HEK293 (cell line): Measurements from ENCODE around the gene PDSS2.

Experiments used
- EGR2 ChIP-seq: fragments of 450-650 bp; formaldehyde crosslinking; IDR thresholded peaks from 2 replicates; pipeline ENCODE4 v1.5.1; 2016; ENCODE audit warnings: low read depth, missing biosample characterization, missing genetic modification characterization
- GLIS1 ChIP-seq: fragments of 450-650 bp; formaldehyde crosslinking; IDR thresholded peaks from 2 replicates; pipeline ENCODE4 v1.5.1; 2016; ENCODE audit warnings: missing biosample characterization, missing genetic modification characterization
- GLIS2 ChIP-seq: fragments of 450-650 bp; formaldehyde crosslinking; IDR thresholded peaks from 2 replicates; pipeline ENCODE4 v1.5.1; 2016; ENCODE audit warnings: missing biosample characterization, missing genetic modification characterization
- HOXA7 ChIP-seq: sonication (generic); formaldehyde crosslinking; IDR thresholded peaks from 2 replicates; pipeline ENCODE4 v1.8.1; 2022; ENCODE audit warnings: missing genetic modification reagents, borderline replicate concordance
- HOXD13 ChIP-seq: sonication (generic); formaldehyde crosslinking; IDR thresholded peaks from 2 replicates; pipeline ENCODE4 v1.8.0; 2022; ENCODE audit warnings: missing genetic modification reagents, borderline replicate concordance
- KLF10 ChIP-seq: fragments of 450-650 bp; IDR thresholded peaks from 2 replicates; pipeline ENCODE4 v1.5.1; 2018; ENCODE audit warnings: missing biosample characterization, mild to moderate bottlenecking, missing genetic modification characterization
- KLF16 ChIP-seq: fragments of 450-650 bp; formaldehyde crosslinking; IDR thresholded peaks from 2 replicates; pipeline ENCODE4 v1.5.1; 2017; ENCODE audit warnings: missing biosample characterization, missing genetic modification characterization
- MZF1 ChIP-seq: fragments of 450-650 bp; formaldehyde crosslinking; IDR thresholded peaks from 2 replicates; pipeline ENCODE4 v1.5.1; 2017; ENCODE audit warnings: missing biosample characterization, missing genetic modification characterization, borderline replicate concordance
- SP2 ChIP-seq: fragments of 450-650 bp; formaldehyde crosslinking; IDR thresholded peaks from 2 replicates; pipeline ENCODE4 v1.5.1; 2016; ENCODE audit warnings: missing biosample characterization, missing genetic modification characterization
- SP3 ChIP-seq: fragments of 450-650 bp; formaldehyde crosslinking; IDR thresholded peaks from 2 replicates; pipeline ENCODE4 v1.5.1; 2016; ENCODE audit warnings: missing biosample characterization, missing genetic modification characterization
- SP7 ChIP-seq: fragments of 450-650 bp; formaldehyde crosslinking; IDR thresholded peaks from 2 replicates; pipeline ENCODE4 v1.5.1; 2016; ENCODE audit warnings: missing biosample characterization, missing genetic modification characterization
- ZBTB20 ChIP-seq: fragments of 450-650 bp; formaldehyde crosslinking; IDR thresholded peaks from 2 replicates; pipeline ENCODE4 v1.5.1; 2016; ENCODE audit warnings: missing biosample characterization, missing genetic modification characterization
- ZBTB8A ChIP-seq: fragments of 450-650 bp; formaldehyde crosslinking; IDR thresholded peaks from 2 replicates; pipeline ENCODE4 v1.5.1; 2016; ENCODE audit warnings: missing biosample characterization, missing genetic modification characterization
- ZIC2 ChIP-seq: fragments of 450-650 bp; formaldehyde crosslinking; IDR thresholded peaks from 2 replicates; pipeline ENCODE4 v1.5.1; 2016; ENCODE audit warnings: missing biosample characterization, missing genetic modification characterization
- ZNF302 ChIP-seq: fragments of 450-650 bp; formaldehyde crosslinking; IDR thresholded peaks from 2 replicates; pipeline ENCODE4 v1.5.1; 2016; ENCODE audit warnings: missing biosample characterization, missing genetic modification characterization, low read depth
- ZNF335 ChIP-seq: fragments of 450-650 bp; formaldehyde crosslinking; conservative IDR thresholded peaks from 2 replicates; pipeline ENCODE4 v1.5.1; 2016; ENCODE audit warnings: missing biosample characterization, missing genetic modification characterization
- ZNF341 ChIP-seq: fragments of 450-650 bp; formaldehyde crosslinking; IDR thresholded peaks from 2 replicates; pipeline ENCODE4; 2016; ENCODE audit warnings: low read depth, missing biosample characterization, missing genetic modification characterization
- ZNF433 ChIP-seq: fragments of 450-650 bp; formaldehyde crosslinking; IDR thresholded peaks from 2 replicates; pipeline ENCODE4 v1.5.1; 2016; ENCODE audit warnings: missing biosample characterization, missing genetic modification characterization, low read depth
- ZNF529 ChIP-seq: fragments of 450-650 bp; formaldehyde crosslinking; IDR thresholded peaks from 2 replicates; pipeline ENCODE4 v1.5.1; 2017; ENCODE audit warnings: missing genetic modification characterization, missing biosample characterization; ENCODE audit not compliant: insufficient replicate concordance
- ZNF561 ChIP-seq: fragments of 450-650 bp; IDR thresholded peaks from 2 replicates; pipeline ENCODE4 v1.5.1; 2018; ENCODE audit warnings: missing biosample characterization, missing genetic modification characterization, borderline replicate concordance
- ZNF585B ChIP-seq: fragments of 450-650 bp; formaldehyde crosslinking; IDR thresholded peaks from 2 replicates; pipeline ENCODE4 v1.5.1; 2016; ENCODE audit warnings: missing biosample characterization, missing genetic modification characterization
- ZNF777 ChIP-seq: fragments of 450-650 bp; formaldehyde crosslinking; IDR thresholded peaks from 2 replicates; pipeline ENCODE4 v1.5.1; 2017; ENCODE audit warnings: missing biosample characterization, missing genetic modification characterization, borderline replicate concordance
- ZNF792 ChIP-seq: fragments of 450-650 bp; formaldehyde crosslinking; IDR thresholded peaks from 2 replicates; pipeline ENCODE4 v1.5.1; 2016; ENCODE audit warnings: missing biosample characterization, missing genetic modification characterization
- ZNF843 ChIP-seq: fragments of 450-650 bp; formaldehyde crosslinking; IDR thresholded peaks from 2 replicates; pipeline ENCODE4 v1.5.1; 2016; ENCODE audit warnings: missing biosample characterization, missing genetic modification characterization
- ZXDB ChIP-seq: fragments of 450-650 bp; formaldehyde crosslinking; IDR thresholded peaks from 2 replicates; pipeline ENCODE4 v1.5.1; 2016; ENCODE audit warnings: missing biosample characterization, missing genetic modification characterization
- TF ChIP-seq, protein P1 (sequence below): fragments of 450-650 bp; formaldehyde crosslinking; IDR thresholded peaks from 2 replicates; pipeline ENCODE4 v1.5.1; 2016; ENCODE audit warnings: missing biosample characterization, missing genetic modification characterization
- TF ChIP-seq, protein P2 (sequence below): fragments of 450-650 bp; formaldehyde crosslinking; IDR thresholded peaks from 2 replicates; pipeline ENCODE4 v1.5.1; 2016; ENCODE audit warnings: missing biosample characterization, missing genetic modification characterization
- TF ChIP-seq, protein P3 (sequence below): fragments of 450-650 bp; formaldehyde crosslinking; IDR thresholded peaks from 2 replicates; pipeline ENCODE4 v1.5.1; 2016; ENCODE audit warnings: missing biosample characterization, missing genetic modification characterization
- TF ChIP-seq, protein P4 (sequence below): fragments of 450-650 bp; formaldehyde crosslinking; IDR thresholded peaks from 2 replicates; pipeline ENCODE4 v1.5.1; 2017; ENCODE audit warnings: missing biosample characterization, missing genetic modification characterization
- TF ChIP-seq, protein P5 (sequence below): fragments of 450-650 bp; formaldehyde crosslinking; optimal IDR thresholded peaks from 2 replicates; pipeline ENCODE3; 2016; ENCODE audit warnings: missing biosample characterization, mild to moderate bottlenecking, missing genetic modification characterization
- TF ChIP-seq, protein P6 (sequence below): fragments of 450-650 bp; formaldehyde crosslinking; IDR thresholded peaks from 2 replicates; pipeline ENCODE4 v1.5.1; 2017; ENCODE audit warnings: missing biosample characterization, missing genetic modification characterization

The PDSS2 gene

DNA sequence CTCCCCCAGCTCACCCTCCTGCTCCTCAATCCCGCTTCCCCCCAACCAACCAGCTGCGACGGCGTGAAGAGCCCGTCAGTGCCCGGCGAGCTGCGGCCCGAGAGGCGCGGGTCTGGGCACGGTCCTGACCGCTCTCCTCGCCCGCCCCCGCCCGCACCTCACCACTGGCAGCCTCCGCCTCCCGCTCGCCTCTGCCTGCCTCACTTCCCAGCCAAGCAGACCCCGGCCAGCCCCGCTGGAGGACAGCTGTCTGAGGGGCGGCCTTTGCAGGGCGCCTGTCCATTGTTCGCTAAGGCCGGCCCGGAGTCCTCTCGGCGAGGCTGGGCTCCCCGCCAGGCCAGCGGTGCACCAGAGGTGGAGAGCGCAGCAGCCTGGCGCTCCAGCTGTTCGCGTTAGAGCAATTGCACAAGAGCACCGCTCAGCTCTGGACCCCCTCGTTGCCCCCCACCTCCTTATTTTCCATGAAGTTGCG is 31.8 kb upstream of the PDSS2 start (continued):
- TF ChIP-seq, protein P1, sequence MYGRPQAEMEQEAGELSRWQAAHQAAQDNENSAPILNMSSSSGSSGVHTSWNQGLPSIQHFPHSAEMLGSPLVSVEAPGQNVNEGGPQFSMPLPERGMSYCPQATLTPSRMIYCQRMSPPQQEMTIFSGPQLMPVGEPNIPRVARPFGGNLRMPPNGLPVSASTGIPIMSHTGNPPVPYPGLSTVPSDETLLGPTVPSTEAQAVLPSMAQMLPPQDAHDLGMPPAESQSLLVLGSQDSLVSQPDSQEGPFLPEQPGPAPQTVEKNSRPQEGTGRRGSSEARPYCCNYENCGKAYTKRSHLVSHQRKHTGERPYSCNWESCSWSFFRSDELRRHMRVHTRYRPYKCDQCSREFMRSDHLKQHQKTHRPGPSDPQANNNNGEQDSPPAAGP (tag by site-specific recombination), result no peak
- peak; percentile 93 for TF ChIP-seq ZIC2
- TF ChIP-seq ZNF792 (tag by site-specific recombination), result peak; percentile 54; the same call in 1 of the 2 replicates
- TF ChIP-seq, protein P2, sequence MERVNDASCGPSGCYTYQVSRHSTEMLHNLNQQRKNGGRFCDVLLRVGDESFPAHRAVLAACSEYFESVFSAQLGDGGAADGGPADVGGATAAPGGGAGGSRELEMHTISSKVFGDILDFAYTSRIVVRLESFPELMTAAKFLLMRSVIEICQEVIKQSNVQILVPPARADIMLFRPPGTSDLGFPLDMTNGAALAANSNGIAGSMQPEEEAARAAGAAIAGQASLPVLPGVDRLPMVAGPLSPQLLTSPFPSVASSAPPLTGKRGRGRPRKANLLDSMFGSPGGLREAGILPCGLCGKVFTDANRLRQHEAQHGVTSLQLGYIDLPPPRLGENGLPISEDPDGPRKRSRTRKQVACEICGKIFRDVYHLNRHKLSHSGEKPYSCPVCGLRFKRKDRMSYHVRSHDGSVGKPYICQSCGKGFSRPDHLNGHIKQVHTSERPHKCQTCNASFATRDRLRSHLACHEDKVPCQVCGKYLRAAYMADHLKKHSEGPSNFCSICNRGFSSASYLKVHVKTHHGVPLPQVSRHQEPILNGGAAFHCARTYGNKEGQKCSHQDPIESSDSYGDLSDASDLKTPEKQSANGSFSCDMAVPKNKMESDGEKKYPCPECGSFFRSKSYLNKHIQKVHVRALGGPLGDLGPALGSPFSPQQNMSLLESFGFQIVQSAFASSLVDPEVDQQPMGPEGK (tag by site-specific recombination), result peak; percentile 67
- 0 out of 2 replicates have a peak, but pooled peaks have one; percentile 21 for TF ChIP-seq HOXD13 (CRISPR knock-in tag)
- 0 out of 2 replicates have a peak, but pooled peaks have one; percentile 17 for TF ChIP-seq KLF16 (tag by site-specific recombination)
- no peak for TF ChIP-seq ZNF302 (tag by site-specific recombination)
- TF ChIP-seq ZNF341, result 0 out of 2 replicates have a peak, but pooled peaks have one; percentile 6
- TF ChIP-seq SP7, result peak; percentile 42; the same call in 1 of the 2 replicates
- TF ChIP-seq ZXDB, result no peak
- TF ChIP-seq, protein P3, sequence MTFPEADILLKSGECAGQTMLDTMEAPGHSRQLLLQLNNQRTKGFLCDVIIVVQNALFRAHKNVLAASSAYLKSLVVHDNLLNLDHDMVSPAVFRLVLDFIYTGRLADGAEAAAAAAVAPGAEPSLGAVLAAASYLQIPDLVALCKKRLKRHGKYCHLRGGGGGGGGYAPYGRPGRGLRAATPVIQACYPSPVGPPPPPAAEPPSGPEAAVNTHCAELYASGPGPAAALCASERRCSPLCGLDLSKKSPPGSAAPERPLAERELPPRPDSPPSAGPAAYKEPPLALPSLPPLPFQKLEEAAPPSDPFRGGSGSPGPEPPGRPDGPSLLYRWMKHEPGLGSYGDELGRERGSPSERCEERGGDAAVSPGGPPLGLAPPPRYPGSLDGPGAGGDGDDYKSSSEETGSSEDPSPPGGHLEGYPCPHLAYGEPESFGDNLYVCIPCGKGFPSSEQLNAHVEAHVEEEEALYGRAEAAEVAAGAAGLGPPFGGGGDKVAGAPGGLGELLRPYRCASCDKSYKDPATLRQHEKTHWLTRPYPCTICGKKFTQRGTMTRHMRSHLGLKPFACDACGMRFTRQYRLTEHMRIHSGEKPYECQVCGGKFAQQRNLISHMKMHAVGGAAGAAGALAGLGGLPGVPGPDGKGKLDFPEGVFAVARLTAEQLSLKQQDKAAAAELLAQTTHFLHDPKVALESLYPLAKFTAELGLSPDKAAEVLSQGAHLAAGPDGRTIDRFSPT, result peak; percentile 85
- TF ChIP-seq MZF1, result no peak
- TF ChIP-seq, protein P4, sequence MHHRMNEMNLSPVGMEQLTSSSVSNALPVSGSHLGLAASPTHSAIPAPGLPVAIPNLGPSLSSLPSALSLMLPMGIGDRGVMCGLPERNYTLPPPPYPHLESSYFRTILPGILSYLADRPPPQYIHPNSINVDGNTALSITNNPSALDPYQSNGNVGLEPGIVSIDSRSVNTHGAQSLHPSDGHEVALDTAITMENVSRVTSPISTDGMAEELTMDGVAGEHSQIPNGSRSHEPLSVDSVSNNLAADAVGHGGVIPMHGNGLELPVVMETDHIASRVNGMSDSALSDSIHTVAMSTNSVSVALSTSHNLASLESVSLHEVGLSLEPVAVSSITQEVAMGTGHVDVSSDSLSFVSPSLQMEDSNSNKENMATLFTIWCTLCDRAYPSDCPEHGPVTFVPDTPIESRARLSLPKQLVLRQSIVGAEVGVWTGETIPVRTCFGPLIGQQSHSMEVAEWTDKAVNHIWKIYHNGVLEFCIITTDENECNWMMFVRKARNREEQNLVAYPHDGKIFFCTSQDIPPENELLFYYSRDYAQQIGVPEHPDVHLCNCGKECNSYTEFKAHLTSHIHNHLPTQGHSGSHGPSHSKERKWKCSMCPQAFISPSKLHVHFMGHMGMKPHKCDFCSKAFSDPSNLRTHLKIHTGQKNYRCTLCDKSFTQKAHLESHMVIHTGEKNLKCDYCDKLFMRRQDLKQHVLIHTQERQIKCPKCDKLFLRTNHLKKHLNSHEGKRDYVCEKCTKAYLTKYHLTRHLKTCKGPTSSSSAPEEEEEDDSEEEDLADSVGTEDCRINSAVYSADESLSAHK, result peak; percentile 49; the same call in 1 of the 2 replicates
- 0 out of 2 replicates have a peak, but pooled peaks have one; percentile 25 for TF ChIP-seq ZNF843
- TF ChIP-seq ZNF561 (tag by site-specific recombination), result peak; percentile 28; the same call in 1 of the 2 replicates
- no peak for TF ChIP-seq ZNF585B
- TF ChIP-seq, protein P5, sequence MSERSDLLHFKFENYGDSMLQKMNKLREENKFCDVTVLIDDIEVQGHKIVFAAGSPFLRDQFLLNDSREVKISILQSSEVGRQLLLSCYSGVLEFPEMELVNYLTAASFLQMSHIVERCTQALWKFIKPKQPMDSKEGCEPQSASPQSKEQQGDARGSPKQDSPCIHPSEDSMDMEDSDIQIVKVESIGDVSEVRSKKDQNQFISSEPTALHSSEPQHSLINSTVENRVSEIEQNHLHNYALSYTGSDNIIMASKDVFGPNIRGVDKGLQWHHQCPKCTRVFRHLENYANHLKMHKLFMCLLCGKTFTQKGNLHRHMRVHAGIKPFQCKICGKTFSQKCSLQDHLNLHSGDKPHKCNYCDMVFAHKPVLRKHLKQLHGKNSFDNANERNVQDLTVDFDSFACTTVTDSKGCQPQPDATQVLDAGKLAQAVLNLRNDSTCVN (tag by site-specific recombination), result peak; percentile 92
- peak; percentile 91 for TF ChIP-seq GLIS2 (tag by site-specific recombination)
- TF ChIP-seq EGR2 (tag by site-specific recombination), result peak; percentile 57
- 0 out of 2 replicates have a peak, but pooled peaks have one; percentile 16 for TF ChIP-seq KLF10 (tag by site-specific recombination)
- TF ChIP-seq, protein P6, sequence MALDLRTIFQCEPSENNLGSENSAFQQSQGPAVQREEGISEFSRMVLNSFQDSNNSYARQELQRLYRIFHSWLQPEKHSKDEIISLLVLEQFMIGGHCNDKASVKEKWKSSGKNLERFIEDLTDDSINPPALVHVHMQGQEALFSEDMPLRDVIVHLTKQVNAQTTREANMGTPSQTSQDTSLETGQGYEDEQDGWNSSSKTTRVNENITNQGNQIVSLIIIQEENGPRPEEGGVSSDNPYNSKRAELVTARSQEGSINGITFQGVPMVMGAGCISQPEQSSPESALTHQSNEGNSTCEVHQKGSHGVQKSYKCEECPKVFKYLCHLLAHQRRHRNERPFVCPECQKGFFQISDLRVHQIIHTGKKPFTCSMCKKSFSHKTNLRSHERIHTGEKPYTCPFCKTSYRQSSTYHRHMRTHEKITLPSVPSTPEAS (tag by site-specific recombination), result no peak
- TF ChIP-seq ZNF433, result no peak
- no peak for TF ChIP-seq ZNF777
- TF ChIP-seq ZNF529 (tag by site-specific recombination), result no peak
- TF ChIP-seq HOXA7 (CRISPR knock-in tag), result no peak
- 0 out of 2 replicates have a peak, but pooled peaks have one; percentile 9 for TF ChIP-seq GLIS1 (tag by site-specific recombination)
- TF ChIP-seq SP2 (tag by site-specific recombination), result peak; percentile 76
- TF ChIP-seq ZNF335 (tag by site-specific recombination), result peak; percentile 36
- TF ChIP-seq ZBTB8A (tag by site-specific recombination), result peak; percentile 97
- TF ChIP-seq SP3 (tag by site-specific recombination), result peak; percentile 47; the same call in 1 of the 2 replicates
- TF ChIP-seq ZBTB20, result peak; percentile 86; the same call in 1 of the 2 replicates
